Activated CD8-positive, alpha-beta T cell treated with anti-CD3 and anti-CD28 coated beads for 36 hours (primary cell): ENCODE data around the gene TCF25. TPM values are rescaled to one million over a fixed set of nuclear protein-coding genes. Genes with fewer than 3 reads are reported as not detected.

Experiments
- total RNA-seq, 2 experiments: library from RNA; stranded (reverse); gene quantifications; one replicate each; pipeline ENCODE4 v1.2.3, GENCODE V29; 2021

Gene TCF25
- total RNA-seq, 2 experiments from 2014 or later = 138 to 149 TPM

Other genes with a start within 250 kb of the TCF25 start
- 10 to 100 TPM; 51.1 to 56.9 TPM for gene CHMP1A, start 215.9 kb upstream of the TCF25 start, total RNA-seq
- 1 to 10 TPM; 6.3 to 7.1 TPM for gene SPATA33, start 215.8 kb upstream of the TCF25 start, total RNA-seq
- gene CDK10, start 186.9 kb upstream of the TCF25 start, total RNA-seq = 10 to 100 TPM; 85.8 to 98.6 TPM
- 1 to 10 TPM; 2.6 to 3.3 TPM for gene SPATA2L, start 171.9 kb upstream of the TCF25 start, total RNA-seq
- gene VPS9D1, start 152.7 kb upstream of the TCF25 start, total RNA-seq = 1 to 10 TPM; 1.5 to 1.6 TPM
- gene ZNF276, start 152.1 kb upstream of the TCF25 start, total RNA-seq = 10 to 100 TPM; 24.6 to 27.9 TPM
- gene FANCA, start 56.9 kb upstream of the TCF25 start, total RNA-seq = 100 to 1,000 TPM in 1 of 2 experiments, 10 to 100 TPM in 1; 95.5 to 100 TPM
- gene SPIRE2, start 45.1 kb upstream of the TCF25 start, total RNA-seq = under 1 TPM; 0.27 to 0.29 TPM
- 1 to 10 TPM; 2.0 to 2.5 TPM for gene MC1R, start 45.3 kb downstream of the TCF25 start, total RNA-seq
- 1 to 10 TPM in 1 of 2 experiments, under 1 TPM in 1; 0.27 to 1.2 TPM for gene TUBB3, start 49.8 kb downstream of the TCF25 start, total RNA-seq
- gene DEF8, start 75.2 kb downstream of the TCF25 start, total RNA-seq = 10 to 100 TPM; 18.4 to 21.2 TPM
- under 1 TPM; 0.52 to 0.96 TPM for gene DBNDD1, start 145.9 kb downstream of the TCF25 start, total RNA-seq
- gene PRDM7, start 203.7 kb downstream of the TCF25 start, total RNA-seq = not detected